Prostate gland (tissue), 2 donors: ENCODE data around the gene MOB3A. TPM values are rescaled to one million over a fixed set of nuclear protein-coding genes. Genes with fewer than 3 reads are reported as not detected.

Experiments
- DNase-seq: peaks from one replicate; pipeline ENCODE4 v3.0.0-alpha.2; 2019; ENCODE audit warnings: low spot score
- H3K27ac ChIP-seq, 2 donors: fragments of 200-600 bp; sonication (generic); 2 replicates each; pipeline ENCODE4 v1.5.1; 2017 to 2019
- H3K27me3 ChIP-seq: fragments of 200-600 bp; sonication (generic); replicated peaks from 2 replicates; pipeline ENCODE4 v1.5.1; 2019; ENCODE audit not compliant: insufficient read depth
- H3K36me3 ChIP-seq, 2 donors: fragments of 200-600 bp; sonication (generic); 1 replicate in 1 of 2; 2 replicates in 1 of 2; pipeline versions ENCODE4 v1.5.1 to v1.8.1; 2017 to 2019
- H3K4me1 ChIP-seq: fragments of 200-600 bp; sonication (generic); replicated peaks from 2 replicates; pipeline ENCODE4 v1.5.1; 2019
- H3K4me3 ChIP-seq, 2 donors: fragments of 200-600 bp; sonication (generic); 2 replicates each; pipeline ENCODE4 v1.5.1; 2017 to 2019
- H3K9me3 ChIP-seq: fragments of 200-600 bp; sonication (generic); 2 replicates; pipeline ENCODE4 v1.5.1; 2017
- POLR2A ChIP-seq: fragments of 450-650 bp; IDR thresholded peaks from one replicate; pipeline ENCODE4 v1.6.1; 2016; ENCODE audit warnings: antibody characterized with exemption, mild to moderate bottlenecking
- POLR2AphosphoS5 ChIP-seq: sonication (generic); formaldehyde crosslinking; IDR thresholded peaks from one replicate; pipeline ENCODE4 v1.6.1; 2017; ENCODE audit warnings: antibody characterized with exemption
- WGBS: methylation state at CpG from one replicate; pipeline ENCODE4 v1.1.5; 2018; 5-methylcytosine and 5-hydroxymethylcytosine counted together
- intact Hi-C: fragments of 100-400 bp; cut with DNase I; formaldehyde crosslinking; loops from one replicate; pipeline ENCODE4 v1.14.2; 2022
- total RNA-seq, 2 donors: library from RNA; depleted of rRNA; stranded (reverse); fragments of >200 nt; gene quantifications; one replicate each; pipeline ENCODE4 v1.1.0, GENCODE V29; 2016
- TF ChIP-seq, protein P1 (sequence below), 4 experiments: fragments of 200-600 bp in 2 of 4; fragments of 450-650 bp in 2 of 4; sonication (generic) in 2 of 4; IDR thresholded peaks; 1 replicate in 3 of 4; 2 replicates in 1 of 4; pipeline ENCODE4 v1.5.1; 2016 to 2019; ENCODE audit warnings: antibody characterized with exemption in 4 of 4, mild to moderate bottlenecking in 2 of 4, moderate library complexity in 2 of 4

MOB3A gene
- total RNA-seq, 2 donors from 2014 or later, result 40.1 to 43.5 TPM

DNA sequence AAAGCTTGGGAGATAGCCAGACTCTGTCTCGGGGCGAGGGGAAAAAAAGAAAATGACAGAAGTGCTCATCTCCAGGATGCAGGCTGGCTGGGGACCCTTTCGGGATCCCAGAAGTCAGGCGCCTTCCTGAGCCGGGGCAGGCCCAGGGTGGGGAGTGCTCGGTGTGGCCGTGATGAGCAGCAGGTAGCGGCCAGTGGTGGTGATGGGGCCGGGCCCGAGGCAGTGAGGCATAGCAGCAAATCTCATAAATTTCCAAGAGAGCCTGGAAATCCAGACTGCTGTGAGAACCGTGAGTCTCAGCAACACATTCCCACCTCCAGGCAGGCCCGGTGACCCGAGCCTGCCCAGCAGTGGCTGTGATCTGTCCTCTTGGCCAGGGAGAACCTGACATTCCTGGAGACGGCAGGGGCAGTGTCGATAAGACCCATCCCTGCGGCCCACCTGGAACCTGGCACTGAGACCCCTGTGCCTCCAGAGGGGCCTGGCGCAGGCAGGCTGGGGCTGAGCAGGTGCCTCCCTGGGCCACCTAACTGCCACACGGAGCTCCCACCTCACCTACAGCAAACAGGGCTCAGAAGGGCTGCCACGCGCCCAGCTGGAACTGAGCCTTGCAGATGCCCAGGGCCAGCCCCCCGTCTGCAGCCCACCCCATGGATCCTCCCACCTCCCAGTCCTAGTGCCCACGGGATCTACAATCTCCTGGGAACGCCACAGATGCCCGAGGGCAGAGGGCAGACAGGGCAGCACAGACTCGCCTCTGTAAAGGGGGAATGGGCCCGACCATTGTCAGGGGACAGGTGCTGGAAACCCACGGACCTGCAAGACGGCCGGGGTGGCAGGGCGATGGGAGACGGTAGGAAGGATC, 24.0 kb upstream of the MOB3A start:
- Histone ChIP-seq H3K27ac (no peak overlapping the region), H3K36me3 (peaks cover 31 to 55% of the 10 kb centered on the region in 2 donors), H3K27me3 (no peaks in the 10 kb centered on the region), H3K4me3 (no peak overlapping the region), H3K4me1 (no peaks in the 10 kb centered on the region), H3K9me3 (no peaks in the 10 kb centered on the region)
- WGBS, result 84% methylated on average over 25 of the region's 31 CpGs
- TF ChIP-seq POLR2AphosphoS5, result no peak
- DNase-seq, result no peak
- intact Hi-C loops, result no loop called here

DNA sequence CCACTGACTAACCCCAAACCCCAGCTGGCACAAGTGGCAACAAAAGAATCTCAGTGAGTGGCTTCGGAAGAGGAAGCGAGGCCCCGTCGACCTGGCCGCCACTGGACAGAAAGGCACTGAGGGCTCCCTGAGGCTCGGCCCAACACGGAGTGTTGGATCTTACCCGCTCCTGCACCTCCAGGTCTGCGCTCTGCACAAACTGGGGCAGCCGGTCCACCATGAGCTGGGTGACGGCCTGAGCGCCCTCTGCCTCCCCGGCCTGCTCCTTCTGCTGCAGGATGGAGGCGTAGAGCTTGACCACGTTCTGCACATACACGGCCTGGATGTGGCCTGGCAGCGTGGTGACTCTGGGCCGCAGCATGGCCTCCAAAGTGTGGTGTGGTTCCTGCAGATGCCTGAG, 22.3 kb upstream of the MOB3A start:
- peaks cover 38 to 70% of the 10 kb centered on the region in 2 donors for H3K36me3 ChIP-seq
- TF ChIP-seq POLR2A (no peak), POLR2AphosphoS5 (no peak)
- TF ChIP-seq, protein P1, sequence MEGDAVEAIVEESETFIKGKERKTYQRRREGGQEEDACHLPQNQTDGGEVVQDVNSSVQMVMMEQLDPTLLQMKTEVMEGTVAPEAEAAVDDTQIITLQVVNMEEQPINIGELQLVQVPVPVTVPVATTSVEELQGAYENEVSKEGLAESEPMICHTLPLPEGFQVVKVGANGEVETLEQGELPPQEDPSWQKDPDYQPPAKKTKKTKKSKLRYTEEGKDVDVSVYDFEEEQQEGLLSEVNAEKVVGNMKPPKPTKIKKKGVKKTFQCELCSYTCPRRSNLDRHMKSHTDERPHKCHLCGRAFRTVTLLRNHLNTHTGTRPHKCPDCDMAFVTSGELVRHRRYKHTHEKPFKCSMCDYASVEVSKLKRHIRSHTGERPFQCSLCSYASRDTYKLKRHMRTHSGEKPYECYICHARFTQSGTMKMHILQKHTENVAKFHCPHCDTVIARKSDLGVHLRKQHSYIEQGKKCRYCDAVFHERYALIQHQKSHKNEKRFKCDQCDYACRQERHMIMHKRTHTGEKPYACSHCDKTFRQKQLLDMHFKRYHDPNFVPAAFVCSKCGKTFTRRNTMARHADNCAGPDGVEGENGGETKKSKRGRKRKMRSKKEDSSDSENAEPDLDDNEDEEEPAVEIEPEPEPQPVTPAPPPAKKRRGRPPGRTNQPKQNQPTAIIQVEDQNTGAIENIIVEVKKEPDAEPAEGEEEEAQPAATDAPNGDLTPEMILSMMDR (IDR thresholded peaks at IDR 0.05), result no peak
- WGBS, result 93% methylated on average over 16 of the region's 18 CpGs

DNA sequence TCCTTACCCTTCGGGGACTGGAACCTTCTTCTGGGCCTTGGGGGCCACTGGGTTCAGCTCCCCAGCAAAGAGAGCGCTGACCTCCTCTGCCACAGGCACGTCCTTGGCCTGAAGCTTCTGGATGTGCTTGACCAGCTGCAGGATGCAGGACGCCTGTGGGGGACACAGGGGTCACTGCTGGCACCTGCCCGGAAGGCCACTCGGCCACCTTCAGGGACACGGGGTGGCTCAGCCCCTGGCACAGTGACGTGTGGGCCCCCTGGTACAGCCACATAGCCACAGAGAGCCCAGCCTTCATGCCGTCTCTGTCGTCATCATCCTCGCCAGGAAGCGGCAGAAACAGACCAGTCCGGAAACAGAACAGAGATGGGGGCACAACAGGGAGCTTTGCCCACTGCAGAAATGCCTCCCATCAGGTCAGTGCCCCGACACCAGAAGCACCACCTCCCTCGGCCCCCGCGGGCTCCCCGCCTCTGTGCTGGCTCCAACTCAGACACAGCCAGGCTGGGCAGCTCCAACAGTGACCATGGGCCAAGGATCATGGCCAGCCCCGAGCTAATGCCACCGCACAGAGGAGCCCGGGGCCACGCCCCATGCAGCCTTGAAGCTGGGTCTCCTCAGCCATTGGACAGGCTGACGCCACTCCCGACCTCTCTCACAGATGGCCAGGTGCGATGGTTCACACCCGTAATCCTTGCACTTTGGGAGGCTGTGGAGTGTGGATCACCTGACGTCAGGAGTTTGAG, 21.3 kb upstream of the MOB3A start:
- no peak for DNase-seq
- WGBS, result 95% methylated on average over 21 of the region's 27 CpGs
- Histone ChIP-seq H3K4me3 (no peak overlapping the region), H3K9me3 (no peaks in the 10 kb centered on the region), H3K36me3 (peaks cover 38 to 76% of the 10 kb centered on the region in 2 donors), H3K4me1 (no peaks in the 10 kb centered on the region), H3K27me3 (no peaks in the 10 kb centered on the region), H3K27ac (no peak overlapping the region)
- TF ChIP-seq POLR2AphosphoS5 (no peak), POLR2A (no peak)
- TF ChIP-seq, protein P1 (IDR thresholded peaks at IDR 0.05), result no peak
- intact Hi-C loops, result no loop called here

More for the DNA sequence above, 22.3 kb upstream of the MOB3A start:
- Histone ChIP-seq H3K27ac (no peak overlapping the region), H3K4me1 (no peaks in the 10 kb centered on the region), H3K9me3 (no peaks in the 10 kb centered on the region), H3K4me3 (no peak overlapping the region), H3K27me3 (no peaks in the 10 kb centered on the region)
- intact Hi-C loops, result no loop called here
- DNase-seq, result no peak

DNA sequence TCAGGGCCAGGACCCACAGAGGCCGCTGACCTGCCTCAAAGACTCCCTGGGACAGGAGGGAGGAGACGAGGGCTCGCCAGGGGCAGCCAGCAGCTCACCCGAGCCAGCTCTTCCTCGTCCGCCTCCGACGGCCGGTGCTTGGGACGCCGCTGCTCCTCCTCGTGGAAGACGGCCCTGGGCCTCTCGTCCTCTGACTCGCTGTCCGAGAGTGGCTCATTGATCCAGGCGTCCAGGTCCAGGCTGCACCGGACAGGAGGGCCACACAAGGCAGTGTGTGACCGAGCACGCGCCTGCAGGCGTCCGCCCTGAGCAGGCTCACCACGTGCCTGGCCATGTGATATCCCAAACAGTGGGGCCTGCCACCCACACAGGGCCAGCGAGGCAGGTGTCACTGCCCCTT, 20.4 kb upstream of the MOB3A start:
- WGBS, result 88% methylated on average over 20 of the region's 25 CpGs
- intact Hi-C loops, result no loop called here
- no peak overlapping the region for H3K27ac ChIP-seq
- DNase-seq, result no peak
- no peaks in the 10 kb centered on the region for H3K4me1 ChIP-seq
- peaks cover 36 to 83% of the 10 kb centered on the region in 2 donors for H3K36me3 ChIP-seq
- H3K4me3 ChIP-seq, result no peak overlapping the region
- no peaks in the 10 kb centered on the region for H3K27me3 ChIP-seq
- no peaks in the 10 kb centered on the region for H3K9me3 ChIP-seq
- TF ChIP-seq, protein P1 (IDR thresholded peaks at IDR 0.05), result no peak
- no peak for TF ChIP-seq POLR2AphosphoS5
- no peak for TF ChIP-seq POLR2A

DNA sequence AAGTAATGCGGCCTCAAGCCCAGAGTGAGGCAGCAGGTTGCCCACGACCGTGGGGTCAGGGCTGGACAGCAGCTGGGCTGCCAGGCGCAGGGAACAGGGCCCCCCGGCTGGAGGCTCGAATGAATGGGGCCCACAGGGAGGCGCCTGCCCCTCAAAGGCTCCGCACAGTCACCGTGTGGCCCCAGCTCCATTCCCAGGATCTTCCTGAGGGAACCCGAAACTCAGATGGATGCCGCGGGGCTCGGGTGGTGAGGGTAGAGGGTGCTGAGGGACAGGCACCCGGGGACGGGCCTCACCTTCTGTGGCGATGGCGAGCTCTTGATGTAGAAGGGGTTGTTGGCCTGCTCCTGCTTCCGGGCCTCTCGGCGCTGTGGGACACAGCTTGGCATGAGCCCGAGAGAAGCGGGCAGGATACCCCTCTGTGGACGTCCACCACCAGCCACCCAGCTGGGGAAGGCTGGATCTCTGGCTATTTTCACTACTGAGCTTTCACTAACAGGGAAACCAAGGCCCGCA, 19.8 kb upstream of the MOB3A start:
- no peak overlapping the region for H3K27ac ChIP-seq

More for the DNA sequence above, 19.8 kb upstream of the MOB3A start:
- intact Hi-C loops, result no loop called here
- no peaks in the 10 kb centered on the region for H3K4me1 ChIP-seq
- TF ChIP-seq POLR2AphosphoS5 (no peak), POLR2A (no peak)
- TF ChIP-seq, protein P1 (IDR thresholded peaks at IDR 0.05), result no peak
- peaks cover 32 to 87% of the 10 kb centered on the region in 2 donors for H3K36me3 ChIP-seq
- WGBS, result 94% methylated on average over 24 of the region's 24 CpGs
- no peak overlapping the region for H3K4me3 ChIP-seq
- no peaks in the 10 kb centered on the region for H3K27me3 ChIP-seq
- no peak for DNase-seq
- no peaks in the 10 kb centered on the region for H3K9me3 ChIP-seq
